ENCODE measurements around the gene HSPA9.

The HSPA9 gene

DNA sequence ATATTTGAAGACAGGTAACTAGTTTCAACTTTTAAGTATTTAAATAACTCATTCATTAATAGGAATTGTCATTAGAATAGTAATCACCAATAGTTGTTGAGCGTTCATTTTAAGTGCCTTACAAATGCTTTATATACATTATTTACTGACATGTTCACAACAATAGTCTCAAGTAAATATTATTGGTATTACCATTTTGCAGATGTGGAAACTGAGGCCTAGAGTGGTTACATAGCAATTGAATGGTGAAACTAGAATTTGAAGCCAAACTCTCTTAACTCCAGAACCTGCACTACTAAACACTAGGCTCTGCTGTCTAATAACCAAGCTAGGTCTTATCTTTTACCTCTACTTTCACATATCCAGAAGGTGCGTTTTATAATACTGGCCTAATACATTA lies 4.8 kb upstream of the HSPA9 start:
- peaks cover 27% of the 10 kb centered on the region for H3K4me1 Mint-ChIP-seq
- peaks cover 2% of the 10 kb centered on the region for H3K9me3 Mint-ChIP-seq
- TF ChIP-seq, protein P1, sequence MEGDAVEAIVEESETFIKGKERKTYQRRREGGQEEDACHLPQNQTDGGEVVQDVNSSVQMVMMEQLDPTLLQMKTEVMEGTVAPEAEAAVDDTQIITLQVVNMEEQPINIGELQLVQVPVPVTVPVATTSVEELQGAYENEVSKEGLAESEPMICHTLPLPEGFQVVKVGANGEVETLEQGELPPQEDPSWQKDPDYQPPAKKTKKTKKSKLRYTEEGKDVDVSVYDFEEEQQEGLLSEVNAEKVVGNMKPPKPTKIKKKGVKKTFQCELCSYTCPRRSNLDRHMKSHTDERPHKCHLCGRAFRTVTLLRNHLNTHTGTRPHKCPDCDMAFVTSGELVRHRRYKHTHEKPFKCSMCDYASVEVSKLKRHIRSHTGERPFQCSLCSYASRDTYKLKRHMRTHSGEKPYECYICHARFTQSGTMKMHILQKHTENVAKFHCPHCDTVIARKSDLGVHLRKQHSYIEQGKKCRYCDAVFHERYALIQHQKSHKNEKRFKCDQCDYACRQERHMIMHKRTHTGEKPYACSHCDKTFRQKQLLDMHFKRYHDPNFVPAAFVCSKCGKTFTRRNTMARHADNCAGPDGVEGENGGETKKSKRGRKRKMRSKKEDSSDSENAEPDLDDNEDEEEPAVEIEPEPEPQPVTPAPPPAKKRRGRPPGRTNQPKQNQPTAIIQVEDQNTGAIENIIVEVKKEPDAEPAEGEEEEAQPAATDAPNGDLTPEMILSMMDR (IDR thresholded peaks at IDR 0.05; ENCODE audit: unreplicated experiment in 3 of 3) = no peak
- no peaks in the 10 kb centered on the region for H3K27me3 Mint-ChIP-seq (ENCODE audit: low read depth)
- no peak overlapping the region for H3K4me3 Mint-ChIP-seq
- H3K27ac Mint-ChIP-seq = no peak overlapping the region
- no peaks in the 10 kb centered on the region for H3K36me3 Mint-ChIP-seq (ENCODE audit: low read depth)

DNA sequence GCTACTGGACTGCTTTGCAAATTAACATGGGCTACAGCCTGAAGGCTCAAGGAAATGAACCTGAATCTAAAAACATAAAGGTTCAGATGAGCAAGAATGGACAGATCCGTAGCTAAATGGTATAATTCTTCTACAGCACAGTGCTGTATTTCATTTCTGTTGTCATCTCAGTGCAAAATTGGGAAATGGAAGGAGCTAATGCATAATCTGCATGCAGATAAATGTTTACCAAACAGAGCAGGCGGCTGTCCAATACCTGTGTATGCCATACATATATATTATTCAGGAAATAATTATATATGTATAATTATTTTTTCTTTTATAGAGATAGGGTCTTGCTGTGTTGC lies 4.3 kb upstream of the HSPA9 start:
- H3K27me3 Mint-ChIP-seq (ENCODE audit: low read depth) = no peaks in the 10 kb centered on the region
- TF ChIP-seq, protein P1 (IDR thresholded peaks at IDR 0.05; ENCODE audit: unreplicated experiment in 3 of 3) = no peak
- peak overlapping the region in 2 of 3 experiments; percentile 22 to 64 for H3K4me3 Mint-ChIP-seq
- peak overlapping the region; percentile 88 to 93 (median 90) for H3K27ac Mint-ChIP-seq
- peaks cover 3% of the 10 kb centered on the region for H3K36me3 Mint-ChIP-seq (ENCODE audit: low read depth)
- H3K4me1 Mint-ChIP-seq = peaks cover 26% of the 10 kb centered on the region
- H3K9me3 Mint-ChIP-seq = peaks cover 2% of the 10 kb centered on the region

DNA sequence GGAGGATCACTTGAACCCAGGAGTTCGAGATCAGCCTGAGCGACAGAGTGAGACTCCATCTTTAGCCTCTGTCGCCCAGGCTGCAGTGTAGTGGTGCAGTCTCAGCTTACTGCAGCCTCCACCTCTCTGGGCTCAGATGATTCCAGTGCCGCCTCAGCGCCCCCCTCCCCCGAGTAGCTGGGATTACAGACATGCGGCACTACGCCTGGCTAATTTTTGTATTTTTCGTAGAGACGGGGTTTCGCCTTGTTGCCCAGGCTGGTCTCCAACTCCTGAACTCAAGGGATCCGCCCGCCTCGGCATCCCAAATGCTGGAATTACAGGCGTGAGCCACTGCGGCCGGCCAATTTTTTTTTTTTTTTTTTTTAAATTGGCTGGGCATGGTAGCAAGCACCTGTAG lies 2.3 kb upstream of the HSPA9 start:
- Mint-ChIP-seq H3K27me3 (ENCODE audit: low read depth) (no peaks in the 10 kb centered on the region), H3K9me3 (peaks cover 2% of the 10 kb centered on the region), H3K4me3 (peak overlapping the region; percentile 8 to 65 (median 57)), H3K27ac (peak overlapping the region; percentile 100), H3K4me1 (peaks cover 33% of the 10 kb centered on the region), H3K36me3 (ENCODE audit: low read depth) (peaks cover 15% of the 10 kb centered on the region)
- TF ChIP-seq, protein P1 (IDR thresholded peaks at IDR 0.05; ENCODE audit: unreplicated experiment in 3 of 3) = no peak

DNA sequence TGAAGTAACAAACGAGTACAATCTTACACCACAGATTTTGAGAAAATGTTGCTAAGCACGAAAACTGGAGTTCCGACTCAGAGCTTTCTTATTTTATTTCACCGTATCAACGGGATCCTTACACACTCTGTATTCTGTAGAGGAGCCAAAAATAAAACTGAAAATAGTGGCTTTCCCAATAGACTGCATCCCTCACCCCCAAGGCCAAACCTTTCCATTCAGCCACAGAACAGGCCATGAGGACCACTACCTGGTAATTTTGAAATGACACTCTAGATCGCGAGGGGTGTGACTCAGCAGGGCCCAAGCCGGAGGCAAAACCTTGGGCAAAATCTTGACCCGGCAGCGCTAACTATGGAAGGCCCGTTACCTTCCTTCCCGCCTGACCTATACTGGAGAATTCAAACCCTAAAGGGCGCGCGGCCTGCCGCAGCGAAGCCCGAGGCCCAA lies 432 bp downstream of the HSPA9 start:
- H3K9me3 Mint-ChIP-seq = peaks cover 2% of the 10 kb centered on the region
- H3K4me3 Mint-ChIP-seq = peak overlapping the region; percentile 97 to 99 (median 99)
- peaks cover 35% of the 10 kb centered on the region for H3K36me3 Mint-ChIP-seq (ENCODE audit: low read depth)

DNA sequence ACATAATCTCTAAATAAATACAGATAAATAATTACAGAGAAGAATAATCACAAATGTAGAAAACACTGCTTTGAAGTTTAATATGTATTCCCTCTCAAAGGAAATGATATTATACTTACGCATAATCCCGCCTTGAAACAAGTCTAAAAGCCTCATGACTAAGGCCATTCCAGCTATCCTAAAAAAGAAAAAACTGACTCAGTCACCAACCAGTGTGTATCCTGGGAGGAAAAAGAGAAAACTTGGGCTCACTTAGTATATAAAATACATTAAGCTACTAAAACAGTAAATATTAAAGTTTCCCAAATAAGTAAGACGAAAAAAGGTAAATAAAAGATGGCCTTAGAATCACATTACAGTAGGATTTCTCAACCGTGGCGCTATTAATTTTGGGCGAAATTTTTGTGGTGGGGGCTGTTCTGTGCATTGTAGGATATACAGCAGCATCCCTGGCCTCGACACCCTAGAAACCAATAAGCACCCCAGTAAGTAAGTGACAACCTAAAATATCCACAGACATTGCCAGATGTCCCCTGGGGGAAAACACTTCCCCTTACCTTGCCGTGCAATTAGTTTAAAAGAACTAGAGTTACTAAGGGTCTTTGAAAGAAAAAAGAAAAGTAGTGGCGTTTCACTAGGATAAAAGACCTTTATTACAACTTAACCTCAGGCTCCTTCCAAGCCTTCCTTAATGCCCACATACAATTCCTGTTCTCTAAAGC lies 1.1 kb downstream of the HSPA9 start:
- peaks cover 29% of the 10 kb centered on the region for H3K4me1 Mint-ChIP-seq
- H3K27me3 Mint-ChIP-seq (ENCODE audit: low read depth) = no peaks in the 10 kb centered on the region
- H3K9me3 Mint-ChIP-seq = peaks cover 2% of the 10 kb centered on the region
- H3K27ac Mint-ChIP-seq = peak overlapping the region; percentile 100
- TF ChIP-seq, protein P1 (IDR thresholded peaks at IDR 0.05; ENCODE audit: unreplicated experiment in 3 of 3) = no peak
- H3K36me3 Mint-ChIP-seq (ENCODE audit: low read depth) = peaks cover 39% of the 10 kb centered on the region
- peak overlapping the region; percentile 97 to 99 (median 99) for H3K4me3 Mint-ChIP-seq

More for the DNA sequence above, 432 bp downstream of the HSPA9 start:
- TF ChIP-seq, protein P1 (IDR thresholded peaks at IDR 0.05; ENCODE audit: unreplicated experiment in 3 of 3) = no peak
- H3K27ac Mint-ChIP-seq = peak overlapping the region; percentile 100
- H3K4me1 Mint-ChIP-seq = peaks cover 33% of the 10 kb centered on the region
- no peaks in the 10 kb centered on the region for H3K27me3 Mint-ChIP-seq (ENCODE audit: low read depth)

DNA sequence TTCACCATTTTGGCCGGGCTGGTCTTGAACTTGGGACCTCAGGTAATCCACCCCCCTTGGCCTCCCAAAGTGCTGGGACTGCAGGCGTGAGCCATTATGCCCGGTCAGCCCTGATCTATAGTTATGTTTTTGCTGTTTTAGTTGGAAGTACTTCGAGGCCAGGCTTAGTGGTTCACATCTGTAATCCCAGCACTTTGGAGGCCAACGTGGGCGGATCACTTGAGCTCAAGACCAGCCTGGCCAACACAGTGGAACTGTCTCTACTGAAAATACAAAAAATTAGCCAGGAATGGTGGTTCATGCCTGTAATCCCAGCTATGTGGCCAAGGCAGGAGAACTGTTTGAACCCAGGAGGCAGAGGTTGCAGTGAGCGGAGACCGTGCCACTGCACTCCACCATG lies 2.0 kb downstream of the HSPA9 start:
- Mint-ChIP-seq H3K9me3 (peaks cover 2% of the 10 kb centered on the region), H3K4me3 (peak overlapping the region; percentile 74 to 99 (median 97)), H3K4me1 (peaks cover 32% of the 10 kb centered on the region), H3K27ac (peak overlapping the region in 1 of 3 experiments; percentile 100), H3K27me3 (ENCODE audit: low read depth) (no peaks in the 10 kb centered on the region), H3K36me3 (ENCODE audit: low read depth) (peaks cover 48% of the 10 kb centered on the region)
- TF ChIP-seq, protein P1 (IDR thresholded peaks at IDR 0.05; ENCODE audit: unreplicated experiment in 3 of 3) = no peak
